Subcutaneous adipose tissue (tissue), 4 donors: ENCODE results near the gene H6PD. TPM values are rescaled to one million over a fixed set of nuclear protein-coding genes. Genes with fewer than 3 reads are reported as not detected.

Experiments
- CTCF ChIP-seq: fragments of 450-650 bp; IDR thresholded peaks from one replicate; pipeline ENCODE4 v1.5.1; 2016; ENCODE audit warnings: low read depth, mild to moderate bottlenecking, control low read depth, antibody characterized with exemption, moderate library complexity
- total RNA-seq, 4 donors: library from RNA; depleted of rRNA; stranded (reverse); fragments of >200 nt; gene quantifications; one replicate each; pipeline ENCODE4 v1.1.0, GENCODE V29; 2016

The H6PD gene
- total RNA-seq, 4 donors from 2014 or later: 46.7 to 105 (median 59.9) TPM

GRCh38 chr1:9243066-9243739, 8.6 kb downstream of the H6PD start:
- no peak for TF ChIP-seq CTCF

- no peak for TF ChIP-seq CTCF
Observed at GRCh38 chr1:9244501-9245229, 10.1 kb downstream of the H6PD start.

- no peak for TF ChIP-seq CTCF
Observed at GRCh38 chr1:9245230-9245619, 10.7 kb downstream of the H6PD start.

GRCh38 chr1:9245661-9246060, 11.1 kb downstream of the H6PD start:
- TF ChIP-seq CTCF: no peak

DNA sequence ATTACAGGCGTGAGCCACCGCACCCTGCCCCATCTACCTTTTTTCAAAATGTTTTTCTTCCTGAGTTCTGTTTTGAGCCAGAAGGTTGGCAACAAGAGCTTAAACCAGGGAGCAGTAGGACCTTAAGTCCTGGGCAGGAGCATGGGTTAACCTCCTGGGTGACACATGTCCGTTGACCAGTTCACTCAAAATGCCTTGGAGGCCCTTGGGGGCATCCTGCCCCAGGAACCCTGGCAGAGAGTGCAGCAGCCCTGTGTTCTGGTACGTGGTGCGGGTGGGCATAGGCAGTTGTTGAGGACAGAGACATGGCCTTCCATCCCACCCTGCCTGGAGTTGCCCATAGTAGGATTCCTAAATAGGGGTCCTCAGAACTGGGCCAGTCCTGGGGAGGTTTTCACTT, 11.6 kb downstream of the H6PD start:
- TF ChIP-seq CTCF: no peak

DNA sequence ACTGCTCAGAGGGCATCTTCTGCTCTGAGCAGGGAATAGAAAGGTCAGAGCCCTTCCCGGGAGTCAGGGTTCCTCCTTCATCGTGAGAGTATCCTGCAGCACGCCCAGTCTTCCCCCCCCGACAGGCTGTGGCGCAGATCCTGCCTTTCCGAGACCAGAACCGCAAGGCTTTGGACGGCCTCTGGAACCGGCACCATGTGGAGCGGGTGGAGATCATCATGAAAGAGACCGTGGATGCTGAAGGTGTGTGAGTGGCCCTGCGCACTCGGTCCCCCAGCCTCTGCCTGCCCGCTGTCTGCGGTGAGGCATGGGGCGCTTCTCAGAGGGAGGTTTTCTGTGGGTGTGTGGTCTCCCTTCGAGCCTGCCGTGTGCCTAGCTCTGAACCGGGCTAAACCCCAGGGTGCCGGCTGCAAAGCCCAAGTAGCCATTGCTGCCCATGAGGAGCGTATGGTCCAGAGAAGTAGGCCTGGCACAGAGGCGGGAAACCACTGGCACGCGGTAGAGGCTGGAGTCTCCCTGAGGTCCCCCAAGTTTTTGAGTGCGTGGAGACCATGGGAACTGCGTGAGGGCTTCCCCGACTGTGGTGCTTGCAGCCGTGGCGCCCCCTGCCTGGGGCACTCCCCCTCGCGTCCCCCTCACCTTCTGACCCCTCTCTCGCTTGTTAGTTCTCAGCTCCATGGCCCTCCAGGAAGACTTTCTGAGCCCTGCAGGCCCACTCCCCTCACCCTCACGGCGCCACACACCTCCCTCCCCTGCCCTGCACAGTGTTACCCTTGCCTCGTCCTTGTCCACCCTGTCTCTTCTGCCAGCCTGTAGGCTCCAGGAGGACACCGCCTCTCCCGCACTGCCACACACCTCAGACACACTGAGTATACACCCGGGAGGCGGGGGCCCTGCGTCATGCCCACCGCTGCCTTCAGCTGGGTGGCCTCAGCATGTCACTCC, 12.5 kb downstream of the H6PD start:
- no peak for TF ChIP-seq CTCF

GRCh38 chr1:9247894-9248293, 13.3 kb downstream of the H6PD start:
- no peak for TF ChIP-seq CTCF
